ENCODE results near the gene ITPK1. TPM values are rescaled to one million over a fixed set of nuclear protein-coding genes. Genes with fewer than 3 reads are reported as not detected.

Gene ITPK1
- total RNA-seq, 1 experiment from 2014 or later: 66.2 TPM

- H4K20me1 ChIP-seq (ENCODE audit: low read length): no peaks in the 10 kb centered on the region
- no peak overlapping the region for H2AFZ ChIP-seq (ENCODE audit: low read length)
- no peak overlapping the region for H3K27ac ChIP-seq (ENCODE audit: low read length)
- intact Hi-C loops (cut with micrococcal nuclease): no loop called here
- DNase-seq (no peak), ATAC-seq (peak; percentile 22; the same call in 1 of the 2 replicates)
- no peak overlapping the region for H3K4me2 ChIP-seq (ENCODE audit: low read length)
- no peak overlapping the region for H3K9ac ChIP-seq (ENCODE audit: low read length)
- H3K79me2 ChIP-seq (ENCODE audit: low read length): no peaks in the 10 kb centered on the region
- TF ChIP-seq EZH2 (IDR thresholded peaks at IDR 0.05; ENCODE audit: low read length, unreplicated experiment) (no peak), CTCF (conservative IDR thresholded peaks at IDR 0.05; ENCODE audit: low read depth, low read length) (no peak), EZH2phosphoT487 (IDR thresholded peaks at IDR 0.05; ENCODE audit: borderline replicate concordance, low read length) (no peak)
- H3K36me3 ChIP-seq (ENCODE audit: low read depth, low read length): no peaks in the 10 kb centered on the region
- no peaks in the 10 kb centered on the region for H3K27me3 ChIP-seq (ENCODE audit: low read length)
- ChIA-PET POLR2A (ENCODE audit: unreplicated experiment) (no interaction called here), CTCF (no interaction called here)
- no peaks in the 10 kb centered on the region for H3K9me3 ChIP-seq (ENCODE audit: low read length)
- no TSS peak for BruUV-seq (replicated peaks)
- H3F3A ChIP-seq (ENCODE audit: low read length, unreplicated experiment): no peaks in the 10 kb centered on the region
- no peak overlapping the region for H3K4me3 ChIP-seq (ENCODE audit: low read length)
- H3K9me2 ChIP-seq (replicated peaks; ENCODE audit: low read length): no peaks in the 10 kb centered on the region
- no peaks in the 10 kb centered on the region for H3K4me1 ChIP-seq (ENCODE audit: insufficient read depth, low read length)
These were observed 96.3 kb downstream of the ITPK1 start for GRCh38 chr14:93019367-93019843.

- DNase-seq (no peak), ATAC-seq (no peak)
- CTCF ChIA-PET: no interaction called here
- no peaks in the 10 kb centered on the region for H3K36me3 ChIP-seq (ENCODE audit: low read depth, low read length)
- H4K20me1 ChIP-seq (ENCODE audit: low read length): no peaks in the 10 kb centered on the region
- TF ChIP-seq CTCF (conservative IDR thresholded peaks at IDR 0.05; ENCODE audit: low read depth, low read length): no peak
- no peak for TF ChIP-seq EZH2phosphoT487 (IDR thresholded peaks at IDR 0.05; ENCODE audit: borderline replicate concordance, low read length)
- no peak for TF ChIP-seq EZH2 (IDR thresholded peaks at IDR 0.05; ENCODE audit: low read length, unreplicated experiment)
- no peak overlapping the region for H3K4me3 ChIP-seq (ENCODE audit: low read length)
- no peaks in the 10 kb centered on the region for H3K9me3 ChIP-seq (ENCODE audit: low read length)
- no TSS peak for BruUV-seq (replicated peaks)
- POLR2A ChIA-PET (ENCODE audit: unreplicated experiment): no interaction called here
- H3F3A ChIP-seq (ENCODE audit: low read length, unreplicated experiment): no peaks in the 10 kb centered on the region
- no peak overlapping the region for H3K4me2 ChIP-seq (ENCODE audit: low read length)
- no peaks in the 10 kb centered on the region for H3K27me3 ChIP-seq (ENCODE audit: low read length)
- no peak overlapping the region for H3K9ac ChIP-seq (ENCODE audit: low read length)
- intact Hi-C loops (cut with micrococcal nuclease): no loop called here
- no peak overlapping the region for H3K27ac ChIP-seq (ENCODE audit: low read length)
- no peaks in the 10 kb centered on the region for H3K4me1 ChIP-seq (ENCODE audit: insufficient read depth, low read length)
- no peak overlapping the region for H2AFZ ChIP-seq (ENCODE audit: low read length)
- H3K79me2 ChIP-seq (ENCODE audit: low read length): no peaks in the 10 kb centered on the region
- no peaks in the 10 kb centered on the region for H3K9me2 ChIP-seq (replicated peaks; ENCODE audit: low read length)
These were observed 97.4 kb downstream of the ITPK1 start for GRCh38 chr14:93018366-93018765.

GRCh38 chr14:93017898-93018297 is 97.8 kb downstream of the ITPK1 start:
- ChIA-PET POLR2A (ENCODE audit: unreplicated experiment) (no interaction called here), CTCF (no interaction called here)
- TF ChIP-seq CTCF (conservative IDR thresholded peaks at IDR 0.05; ENCODE audit: low read depth, low read length): no peak
- no peak for TF ChIP-seq EZH2 (IDR thresholded peaks at IDR 0.05; ENCODE audit: low read length, unreplicated experiment)
- Histone ChIP-seq H3K4me3 (ENCODE audit: low read length) (no peak overlapping the region), H4K20me1 (ENCODE audit: low read length) (no peaks in the 10 kb centered on the region), H3K27ac (ENCODE audit: low read length) (no peak overlapping the region), H3K36me3 (ENCODE audit: low read depth, low read length) (no peaks in the 10 kb centered on the region), H3K9me3 (ENCODE audit: low read length) (no peaks in the 10 kb centered on the region), H3K4me2 (ENCODE audit: low read length) (no peak overlapping the region), H3K9ac (ENCODE audit: low read length) (no peak overlapping the region), H3K79me2 (ENCODE audit: low read length) (no peaks in the 10 kb centered on the region), H3K9me2 (replicated peaks; ENCODE audit: low read length) (no peaks in the 10 kb centered on the region), H3F3A (ENCODE audit: low read length, unreplicated experiment) (no peaks in the 10 kb centered on the region), H3K4me1 (ENCODE audit: insufficient read depth, low read length) (no peaks in the 10 kb centered on the region), H3K27me3 (ENCODE audit: low read length) (no peaks in the 10 kb centered on the region), H2AFZ (ENCODE audit: low read length) (no peak overlapping the region)
- intact Hi-C loops (cut with micrococcal nuclease): no loop called here
- DNase-seq (no peak), ATAC-seq (no peak)
- no TSS peak for BruUV-seq (replicated peaks)

Data from PC-3 (cell line).